Skin of body (tissue), 2 donors: ENCODE results near the gene KLLN. TPM values are rescaled to one million over a fixed set of nuclear protein-coding genes. Genes with fewer than 3 reads are reported as not detected.
"Not testable (repeated sequence)": the region's sequence is repeated elsewhere in the genome, so short reads cannot be mapped to it uniquely, and the experiment has no call there.

Experiments
- DNase-seq: peaks from one replicate; lab custom pipeline; 2025; lab: John Stamatoyannopoulos, UW
- total RNA-seq: library from RNA; depleted of rRNA; stranded (reverse); fragments of >200 nt; gene quantifications from one replicate; pipeline ENCODE4 v1.2.3, GENCODE V29; 2014

KLLN gene
- total RNA-seq, 1 donor from 2014 or later, result 0.59 TPM

- no peak for DNase-seq
Observed at GRCh38 chr10:87842776-87843497, 20.4 kb downstream of the KLLN start.

- DNase-seq, result no peak
Observed at GRCh38 chr10:87842220-87842641, 21.1 kb downstream of the KLLN start.

- no peak for DNase-seq
Observed at GRCh38 chr10:87841186-87841585, 22.1 kb downstream of the KLLN start.

- no peak for DNase-seq
Observed at GRCh38 chr10:87838650-87839049, 24.7 kb downstream of the KLLN start.

GRCh38 chr10:87837445-87837844 is 25.9 kb downstream of the KLLN start:
- no peak for DNase-seq

- DNase-seq, result no peak
Observed at GRCh38 chr10:87836098-87836497, 27.2 kb downstream of the KLLN start.

GRCh38 chr10:87829986-87830729 is 33.2 kb downstream of the KLLN start:
- DNase-seq, result no peak

GRCh38 chr10:87829051-87829450 is 34.3 kb downstream of the KLLN start:
- not testable (repeated sequence) for DNase-seq

- no peak for DNase-seq
Observed at GRCh38 chr10:87827681-87828080, 35.7 kb downstream of the KLLN start.

GRCh38 chr10:87826653-87827052 is 36.7 kb downstream of the KLLN start:
- DNase-seq, result no peak

GRCh38 chr10:87819289-87819585 is 44.1 kb downstream of the KLLN start:
- DNase-seq, result no peak

- DNase-seq, result peak; percentile 19
Observed at GRCh38 chr10:87818505-87819288, 44.6 kb downstream of the KLLN start.

- peak; percentile 64 for DNase-seq
Observed at GRCh38 chr10:87817609-87818504, 45.5 kb downstream of the KLLN start, which contains the start of gene ATAD1. ATAD1 (minus strand) TSS chr10:87818226; CDS start chr10:87814599, 3,627 bp downstream.

- no peak for DNase-seq
Observed at GRCh38 chr10:87816898-87817608, 46.3 kb downstream of the KLLN start.

GRCh38 chr10:87816163-87816897 is 47.0 kb downstream of the KLLN start:
- no peak for DNase-seq
